ENCODE data around the gene ZC3H18. TPM values are rescaled to one million over a fixed set of nuclear protein-coding genes. Genes with fewer than 3 reads are reported as not detected.

Gene ZC3H18
- total and polyA plus RNA-seq, 2 experiments from 2014 or later = 30.0 to 40.7 TPM

GRCh38 chr16:88655053-88655732, 85.0 kb downstream of the ZC3H18 start (continued):
- TF ChIP-seq, protein P1, sequence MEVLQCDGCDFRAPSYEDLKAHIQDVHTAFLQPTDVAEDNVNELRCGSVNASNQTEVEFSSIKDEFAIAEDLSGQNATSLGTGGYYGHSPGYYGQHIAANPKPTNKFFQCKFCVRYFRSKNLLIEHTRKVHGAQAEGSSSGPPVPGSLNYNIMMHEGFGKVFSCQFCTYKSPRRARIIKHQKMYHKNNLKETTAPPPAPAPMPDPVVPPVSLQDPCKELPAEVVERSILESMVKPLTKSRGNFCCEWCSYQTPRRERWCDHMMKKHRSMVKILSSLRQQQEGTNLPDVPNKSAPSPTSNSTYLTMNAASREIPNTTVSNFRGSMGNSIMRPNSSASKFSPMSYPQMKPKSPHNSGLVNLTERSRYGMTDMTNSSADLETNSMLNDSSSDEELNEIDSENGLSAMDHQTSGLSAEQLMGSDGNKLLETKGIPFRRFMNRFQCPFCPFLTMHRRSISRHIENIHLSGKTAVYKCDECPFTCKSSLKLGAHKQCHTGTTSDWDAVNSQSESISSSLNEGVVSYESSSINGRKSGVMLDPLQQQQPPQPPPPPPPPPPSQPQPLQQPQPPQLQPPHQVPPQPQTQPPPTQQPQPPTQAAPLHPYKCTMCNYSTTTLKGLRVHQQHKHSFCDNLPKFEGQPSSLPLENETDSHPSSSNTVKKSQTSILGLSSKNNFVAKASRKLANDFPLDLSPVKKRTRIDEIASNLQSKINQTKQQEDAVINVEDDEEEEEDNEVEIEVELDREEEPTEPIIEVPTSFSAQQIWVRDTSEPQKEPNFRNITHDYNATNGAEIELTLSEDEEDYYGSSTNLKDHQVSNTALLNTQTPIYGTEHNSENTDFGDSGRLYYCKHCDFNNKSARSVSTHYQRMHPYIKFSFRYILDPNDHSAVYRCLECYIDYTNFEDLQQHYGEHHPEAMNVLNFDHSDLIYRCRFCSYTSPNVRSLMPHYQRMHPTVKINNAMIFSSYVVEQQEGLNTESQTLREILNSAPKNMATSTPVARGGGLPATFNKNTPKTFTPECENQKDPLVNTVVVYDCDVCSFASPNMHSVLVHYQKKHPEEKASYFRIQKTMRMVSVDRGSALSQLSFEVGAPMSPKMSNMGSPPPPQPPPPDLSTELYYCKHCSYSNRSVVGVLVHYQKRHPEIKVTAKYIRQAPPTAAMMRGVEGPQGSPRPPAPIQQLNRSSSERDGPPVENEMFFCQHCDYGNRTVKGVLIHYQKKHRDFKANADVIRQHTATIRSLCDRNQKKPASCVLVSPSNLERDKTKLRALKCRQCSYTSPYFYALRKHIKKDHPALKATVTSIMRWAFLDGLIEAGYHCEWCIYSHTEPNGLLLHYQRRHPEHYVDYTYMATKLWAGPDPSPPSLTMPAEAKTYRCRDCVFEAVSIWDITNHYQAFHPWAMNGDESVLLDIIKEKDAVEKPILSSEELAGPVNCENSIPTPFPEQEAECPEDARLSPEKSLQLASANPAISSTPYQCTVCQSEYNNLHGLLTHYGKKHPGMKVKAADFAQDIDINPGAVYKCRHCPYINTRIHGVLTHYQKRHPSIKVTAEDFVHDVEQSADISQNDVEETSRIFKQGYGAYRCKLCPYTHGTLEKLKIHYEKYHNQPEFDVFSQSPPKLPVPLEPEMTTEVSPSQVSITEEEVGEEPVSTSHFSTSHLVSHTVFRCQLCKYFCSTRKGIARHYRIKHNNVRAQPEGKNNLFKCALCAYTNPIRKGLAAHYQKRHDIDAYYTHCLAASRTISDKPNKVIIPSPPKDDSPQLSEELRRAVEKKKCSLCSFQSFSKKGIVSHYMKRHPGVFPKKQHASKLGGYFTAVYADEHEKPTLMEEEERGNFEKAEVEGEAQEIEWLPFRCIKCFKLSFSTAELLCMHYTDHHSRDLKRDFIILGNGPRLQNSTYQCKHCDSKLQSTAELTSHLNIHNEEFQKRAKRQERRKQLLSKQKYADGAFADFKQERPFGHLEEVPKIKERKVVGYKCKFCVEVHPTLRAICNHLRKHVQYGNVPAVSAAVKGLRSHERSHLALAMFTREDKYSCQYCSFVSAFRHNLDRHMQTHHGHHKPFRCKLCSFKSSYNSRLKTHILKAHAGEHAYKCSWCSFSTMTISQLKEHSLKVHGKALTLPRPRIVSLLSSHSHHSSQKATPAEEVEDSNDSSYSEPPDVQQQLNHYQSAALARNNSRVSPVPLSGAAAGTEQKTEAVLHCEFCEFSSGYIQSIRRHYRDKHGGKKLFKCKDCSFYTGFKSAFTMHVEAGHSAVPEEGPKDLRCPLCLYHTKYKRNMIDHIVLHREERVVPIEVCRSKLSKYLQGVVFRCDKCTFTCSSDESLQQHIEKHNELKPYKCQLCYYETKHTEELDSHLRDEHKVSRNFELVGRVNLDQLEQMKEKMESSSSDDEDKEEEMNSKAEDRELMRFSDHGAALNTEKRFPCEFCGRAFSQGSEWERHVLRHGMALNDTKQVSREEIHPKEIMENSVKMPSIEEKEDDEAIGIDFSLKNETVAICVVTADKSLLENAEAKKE (CRISPR knock-in tag; IDR thresholded peaks at IDR 0.05) = no peak

- Mint-ChIP-seq H3K27ac (no peak overlapping the region), H3K4me1 (peaks cover 4% of the 10 kb centered on the region; the same call in 2 of the 3 replicates), H3K9me3 (no peaks in the 10 kb centered on the region), H3K27me3 (ENCODE audit: insufficient read depth, low read depth, poor library complexity) (peaks cover 2% of the 10 kb centered on the region), H3K36me3 (ENCODE audit: low read depth) (peaks cover 18% of the 10 kb centered on the region), H3K4me3 (no peak overlapping the region)
- H3K4me3 ChIP-seq = no peak overlapping the region
- ATAC-seq (no peak), DNase-seq (ENCODE audit: low spot score) (no peak)
- H3K27me3 ChIP-seq (ENCODE audit: insufficient read depth) = no peaks in the 10 kb centered on the region
- 0 out of 2 replicates have a peak, but pooled peaks cover 8% of the 10 kb centered on the region for H3F3A ChIP-seq (replicated peaks; ENCODE audit: low read depth)
- no peak overlapping the region for H3K4me2 ChIP-seq
- H3K27ac ChIP-seq (ENCODE audit: low read depth) = no peak overlapping the region
- peaks cover 7% of the 10 kb centered on the region for H3K36me3 ChIP-seq (ENCODE audit: insufficient read depth)
- peaks cover 23% of the 10 kb centered on the region; the same call in 1 of the 2 replicates for H4K20me1 ChIP-seq (replicated peaks; ENCODE audit: insufficient read depth)
- peaks cover 7% of the 10 kb centered on the region for H3K4me1 ChIP-seq (ENCODE audit: insufficient read depth)
- H3K9me2 ChIP-seq (ENCODE audit: insufficient read depth) = no peaks in the 10 kb centered on the region
- H2AFZ ChIP-seq = no peak overlapping the region
- peaks cover 28% of the 10 kb centered on the region for H3K79me2 ChIP-seq (replicated peaks; ENCODE audit: insufficient read depth)
- TF ChIP-seq JUNB (IDR thresholded peaks at IDR 0.05; ENCODE audit: unreplicated experiment) (no peak), POLR2AphosphoS5 (IDR thresholded peaks at IDR 0.05; ENCODE audit: low read depth) (no peak), ETS1 (IDR thresholded peaks at IDR 0.05) (no peak), CREB1 (CRISPR knock-in tag; IDR thresholded peaks at IDR 0.05; ENCODE audit: low read depth) (no peak), EZH2phosphoT487 (IDR thresholded peaks at IDR 0.05; ENCODE audit: unreplicated experiment) (no peak)
- TF ChIP-seq, protein P1 (CRISPR knock-in tag; IDR thresholded peaks at IDR 0.05) = no peak
Observed at GRCh38 chr16:88655733-88656281, 85.6 kb downstream of the ZC3H18 start.
